ENCODE measurements around the gene MCEE. TPM values are rescaled to one million over a fixed set of nuclear protein-coding genes. Genes with fewer than 3 reads are reported as not detected.

MCEE gene
- total RNA-seq, 1 donor from 2014 or later = 15.2 TPM

DNA sequence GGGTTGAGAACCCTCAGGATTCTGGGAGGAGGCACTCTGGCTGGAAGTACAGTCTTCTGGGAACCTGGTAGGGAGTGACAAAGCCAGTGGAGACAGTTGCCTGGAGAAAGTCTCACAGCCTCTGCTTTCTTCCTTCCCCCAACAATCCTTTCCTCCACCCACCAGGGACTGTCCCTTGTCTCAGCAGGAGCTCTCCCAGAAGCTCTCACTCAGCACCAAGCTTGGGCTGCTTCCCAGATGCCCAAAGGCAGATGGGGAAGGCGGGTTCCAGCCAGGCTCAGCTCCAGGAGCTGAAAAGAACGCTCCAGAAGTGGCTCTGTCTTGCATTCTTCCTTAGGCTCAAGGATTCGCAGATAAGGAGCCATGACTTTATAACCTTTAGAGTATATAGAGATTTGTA lies 69.2 kb downstream of the MCEE start:
- Mint-ChIP-seq H3K9me3 (ENCODE audit: low read depth) (no peaks in the 10 kb centered on the region), H3K27ac (no peak overlapping the region)

DNA sequence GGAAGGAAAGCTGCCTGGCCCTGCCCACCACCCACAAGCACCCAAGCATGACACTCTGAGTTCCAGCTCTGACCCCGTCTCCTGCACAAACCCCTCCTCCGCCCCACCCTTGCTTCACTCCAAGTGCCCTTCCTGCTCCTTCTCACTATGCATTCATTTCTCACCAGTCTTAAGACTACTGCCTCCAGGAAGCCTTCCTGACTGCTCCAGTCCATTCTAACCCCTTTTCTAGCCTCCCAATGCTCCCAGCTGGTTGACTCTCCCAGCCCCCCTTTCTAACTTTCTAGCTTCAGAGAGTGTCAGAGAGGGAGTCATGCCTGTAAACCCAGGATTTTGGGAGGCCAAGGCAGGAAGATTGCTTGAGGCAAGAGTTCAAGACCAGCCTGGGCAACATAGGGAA lies 69.8 kb downstream of the MCEE start:
- Mint-ChIP-seq H3K27me3 (peaks cover 20% of the 10 kb centered on the region), H3K4me1 (ENCODE audit: low read depth) (no peaks in the 10 kb centered on the region), H3K36me3 (ENCODE audit: insufficient read depth) (no peaks in the 10 kb centered on the region), H3K27ac (no peak overlapping the region), H3K4me3 (ENCODE audit: low read depth) (no peak overlapping the region), H3K9me3 (ENCODE audit: low read depth) (no peaks in the 10 kb centered on the region)
- TF ChIP-seq, protein P1, sequence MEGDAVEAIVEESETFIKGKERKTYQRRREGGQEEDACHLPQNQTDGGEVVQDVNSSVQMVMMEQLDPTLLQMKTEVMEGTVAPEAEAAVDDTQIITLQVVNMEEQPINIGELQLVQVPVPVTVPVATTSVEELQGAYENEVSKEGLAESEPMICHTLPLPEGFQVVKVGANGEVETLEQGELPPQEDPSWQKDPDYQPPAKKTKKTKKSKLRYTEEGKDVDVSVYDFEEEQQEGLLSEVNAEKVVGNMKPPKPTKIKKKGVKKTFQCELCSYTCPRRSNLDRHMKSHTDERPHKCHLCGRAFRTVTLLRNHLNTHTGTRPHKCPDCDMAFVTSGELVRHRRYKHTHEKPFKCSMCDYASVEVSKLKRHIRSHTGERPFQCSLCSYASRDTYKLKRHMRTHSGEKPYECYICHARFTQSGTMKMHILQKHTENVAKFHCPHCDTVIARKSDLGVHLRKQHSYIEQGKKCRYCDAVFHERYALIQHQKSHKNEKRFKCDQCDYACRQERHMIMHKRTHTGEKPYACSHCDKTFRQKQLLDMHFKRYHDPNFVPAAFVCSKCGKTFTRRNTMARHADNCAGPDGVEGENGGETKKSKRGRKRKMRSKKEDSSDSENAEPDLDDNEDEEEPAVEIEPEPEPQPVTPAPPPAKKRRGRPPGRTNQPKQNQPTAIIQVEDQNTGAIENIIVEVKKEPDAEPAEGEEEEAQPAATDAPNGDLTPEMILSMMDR (IDR thresholded peaks at IDR 0.05; ENCODE audit: unreplicated experiment) = no peak
- no peak for DNase-seq (ENCODE audit: low spot score, unreplicated experiment)

More for the DNA sequence above, 69.2 kb downstream of the MCEE start:
- DNase-seq (ENCODE audit: low spot score, unreplicated experiment) = no peak
- no peaks in the 10 kb centered on the region for H3K4me1 Mint-ChIP-seq (ENCODE audit: low read depth)
- TF ChIP-seq, protein P1 (IDR thresholded peaks at IDR 0.05; ENCODE audit: unreplicated experiment) = no peak
- no peaks in the 10 kb centered on the region for H3K36me3 Mint-ChIP-seq (ENCODE audit: insufficient read depth)
- peaks cover 14% of the 10 kb centered on the region for H3K27me3 Mint-ChIP-seq
- no peak overlapping the region for H3K4me3 Mint-ChIP-seq (ENCODE audit: low read depth)

Other genes starting within 250 kb of the MCEE start
- gene VAX2, start 229.7 kb downstream of the MCEE start, total RNA-seq = 0.31 TPM in 1 of 2 replicates, not detected in the other
- gene ATP6V1B1, start 194.3 kb downstream of the MCEE start, total RNA-seq = not detected in 2 replicates
- 3.7 and 5.4 TPM in 2 replicates for gene ANKRD53, start 151.6 kb downstream of the MCEE start, total RNA-seq
- 35.4 and 36.9 TPM in 2 replicates for gene TEX261, start 135.4 kb downstream of the MCEE start, total RNA-seq
- 115 and 127 TPM in 2 replicates for gene NAGK, start 61.6 kb downstream of the MCEE start, total RNA-seq
- gene MPHOSPH10, start 405 bp upstream of the MCEE start, total RNA-seq = 55.4 and 69.2 TPM in 2 replicates
- 23.9 and 25.1 TPM in 2 replicates for gene PAIP2B, start 96.9 kb upstream of the MCEE start, total RNA-seq
- gene ZNF638, start 201.6 kb upstream of the MCEE start, total RNA-seq = 213 and 216 TPM in 2 replicates

All from progenitor cell of endocrine pancreas (in vitro differentiated cells).